Keratinocyte (primary cell): ENCODE measurements around the gene PRKN. TPM values are rescaled to one million over a fixed set of nuclear protein-coding genes. Genes with fewer than 3 reads are reported as not detected.

ENCODE experiments used
- DNase-seq: peaks from one replicate; pipeline ENCODE4 v3.0.0-alpha.2; 2011; ENCODE audit warnings: low read depth, missing footprints, low spot score
- FAIRE-seq: peaks from 2 replicates; lab custom pipeline; 2011; peaks lifted over from hg19 to GRCh38; lab: Jason Lieb, UNC
- H2AFZ ChIP-seq: 2 replicates; pipeline ENCODE4 v1.6.0; 2012; ENCODE audit warnings: low read length, control low read depth, inconsistent platforms; ENCODE audit not compliant: control insufficient read depth
- H3K27ac ChIP-seq: 2 replicates; pipeline ENCODE4 v1.5.1; 2011; ENCODE audit warnings: low read length; ENCODE audit not compliant: control insufficient read depth, insufficient read depth
- H3K27me3 ChIP-seq: 3 replicates; pipeline ENCODE4 v1.6.0; 2011; ENCODE audit warnings: low read length; ENCODE audit not compliant: control insufficient read depth, insufficient read depth; ENCODE audit errors: extremely low read depth
- H3K36me3 ChIP-seq, 2 experiments: 2 replicates in 1 of 2; 3 replicates in 1 of 2; pipeline ENCODE4 v1.5.1; 2011; ENCODE audit warnings: low read length in 2 of 2, mild to moderate bottlenecking in 1 of 2; ENCODE audit not compliant: control insufficient read depth in 2 of 2, insufficient read depth in 2 of 2; ENCODE audit errors: extremely low read depth in 1 of 2
- H3K4me1 ChIP-seq: 3 replicates; pipeline ENCODE4 v1.5.1; 2011; ENCODE audit warnings: low read length; ENCODE audit not compliant: control insufficient read depth, insufficient read depth; ENCODE audit errors: extremely low read depth
- H3K4me2 ChIP-seq: 3 replicates; pipeline ENCODE4 v1.6.0; 2011; ENCODE audit warnings: low read depth, low read length; ENCODE audit not compliant: control insufficient read depth, insufficient read depth; ENCODE audit errors: extremely low read depth
- H3K4me3 ChIP-seq, 3 experiments: fragments of 200-600 bp in 1 of 3; sonication (generic) in 1 of 3; 2 replicates in 2 of 3; 3 replicates in 1 of 3; pipeline ENCODE4 v1.5.1; 2011 to 2016; ENCODE audit warnings: low read length in 3 of 3, mild to moderate bottlenecking in 3 of 3, control low read depth in 2 of 3, inconsistent platforms in 1 of 3, low read depth in 1 of 3, mixed read lengths in 1 of 3, mixed run types in 1 of 3, moderate library complexity in 1 of 3; ENCODE audit not compliant: control insufficient read depth in 2 of 3, insufficient read depth in 2 of 3; ENCODE audit errors: extremely low read depth in 1 of 3
- H3K79me2 ChIP-seq: 2 replicates; pipeline ENCODE4 v1.6.0; 2012; ENCODE audit warnings: low read length; ENCODE audit not compliant: control insufficient read depth, insufficient read depth
- H3K9ac ChIP-seq: 3 replicates; pipeline ENCODE4 v1.6.0; 2011; ENCODE audit warnings: low read length; ENCODE audit not compliant: control insufficient read depth, insufficient read depth; ENCODE audit errors: extremely low read depth
- H3K9me1 ChIP-seq: 3 replicates; pipeline ENCODE4 v1.6.0; 2011; ENCODE audit warnings: low read length; ENCODE audit not compliant: control insufficient read depth, insufficient read depth; ENCODE audit errors: extremely low read depth
- H3K9me3 ChIP-seq: 2 replicates; pipeline ENCODE4 v1.5.1; 2012; ENCODE audit warnings: low read depth, low read length; ENCODE audit not compliant: control insufficient read depth
- H4K20me1 ChIP-seq: 3 replicates; pipeline ENCODE4 v1.6.0; 2011; ENCODE audit warnings: low read length; ENCODE audit not compliant: control insufficient read depth, insufficient read depth; ENCODE audit errors: extremely low read depth
- EZH2 ChIP-seq: IDR thresholded peaks from one replicate; pipeline ENCODE4 v1.6.1; 2012; ENCODE audit warnings: inconsistent platforms, mild to moderate bottlenecking, low read length, moderate library complexity
- dilution Hi-C: fragments of 300-500 bp; cut with MboI; formaldehyde crosslinking; loops from one replicate; pipeline ENCODE4 v1.7.0; 2020; ENCODE audit warnings: low sequenced_read_pairs; ENCODE audit not compliant: extremely low pct_ligation_motif_present
- polyA plus RNA-seq, 5 experiments: library from polyadenylated mRNA; depleted of rRNA in 3 of 5; stranded (reverse) in 3 of 5; stranded (forward) in 1 of 5; unstranded in 1 of 5; fragments of >200 nt; gene quantifications; 1 replicate in 1 of 5; 2 replicates in 3 of 5; 3 replicates in 1 of 5; pipeline versions ENCODE4 v1.2.1 to v1.2.3, GENCODE V29; 2011 to 2012; ENCODE audit warnings: missing spikeins in 2 of 5, low read depth in 1 of 5, low replicate concordance in 1 of 5
- TF ChIP-seq, protein P1 (sequence below), 3 experiments: IDR thresholded peaks in 1 of 3; conservative IDR thresholded peaks in 1 of 3; optimal IDR thresholded peaks in 1 of 3; 2 replicates in 2 of 3; 3 replicates in 1 of 3; pipeline versions ENCODE3 to v1.5.1; 2011; ENCODE audit warnings: low read length in 3 of 3, mild to moderate bottlenecking in 3 of 3, moderate library complexity in 2 of 3, control low read depth in 1 of 3, inconsistent platforms in 1 of 3; ENCODE audit not compliant: insufficient read depth in 2 of 3; ENCODE audit errors: extremely low read depth in 1 of 3

PRKN gene
- polyA plus RNA-seq, 1 donor (not counting 4 experiments of a cell fraction or from before 2014, with no cell fraction given): 0.67 TPM

DNA sequence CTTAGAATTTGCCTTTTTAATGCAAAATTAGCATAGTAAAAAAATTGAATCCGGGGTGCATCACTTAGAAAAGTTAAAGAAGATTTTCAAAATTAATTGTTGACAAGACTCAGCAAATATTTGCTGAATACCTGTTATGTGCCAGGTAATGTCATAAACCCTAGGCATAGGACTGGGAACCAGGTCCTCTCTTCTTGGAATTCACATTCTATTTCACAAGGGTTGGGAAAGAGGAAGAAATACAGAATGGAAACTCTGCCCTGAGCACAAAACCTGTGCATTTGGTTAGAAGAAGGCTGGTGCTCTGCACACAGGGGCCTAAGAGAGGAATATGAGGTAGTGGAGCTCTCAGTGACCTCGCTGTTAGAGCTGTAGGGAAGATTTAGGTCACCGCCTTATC lies 879.9 kb downstream of the PRKN start:
- Histone ChIP-seq H3K27me3 (no peaks in the 10 kb centered on the region), H3K4me2 (no peak overlapping the region), H3K9me3 (no peaks in the 10 kb centered on the region), H3K9ac (no peak overlapping the region), H3K27ac (no peak overlapping the region), H3K9me1 (no peaks in the 10 kb centered on the region), H3K79me2 (no peaks in the 10 kb centered on the region), H4K20me1 (no peaks in the 10 kb centered on the region), H2AFZ (no peak overlapping the region), H3K36me3 (no peaks in the 10 kb centered on the region), H3K4me1 (no peaks in the 10 kb centered on the region), H3K4me3 (no peak overlapping the region)
- FAIRE-seq (no peak), DNase-seq (no peak)
- dilution Hi-C loops: no loop called here
- TF ChIP-seq, protein P1, sequence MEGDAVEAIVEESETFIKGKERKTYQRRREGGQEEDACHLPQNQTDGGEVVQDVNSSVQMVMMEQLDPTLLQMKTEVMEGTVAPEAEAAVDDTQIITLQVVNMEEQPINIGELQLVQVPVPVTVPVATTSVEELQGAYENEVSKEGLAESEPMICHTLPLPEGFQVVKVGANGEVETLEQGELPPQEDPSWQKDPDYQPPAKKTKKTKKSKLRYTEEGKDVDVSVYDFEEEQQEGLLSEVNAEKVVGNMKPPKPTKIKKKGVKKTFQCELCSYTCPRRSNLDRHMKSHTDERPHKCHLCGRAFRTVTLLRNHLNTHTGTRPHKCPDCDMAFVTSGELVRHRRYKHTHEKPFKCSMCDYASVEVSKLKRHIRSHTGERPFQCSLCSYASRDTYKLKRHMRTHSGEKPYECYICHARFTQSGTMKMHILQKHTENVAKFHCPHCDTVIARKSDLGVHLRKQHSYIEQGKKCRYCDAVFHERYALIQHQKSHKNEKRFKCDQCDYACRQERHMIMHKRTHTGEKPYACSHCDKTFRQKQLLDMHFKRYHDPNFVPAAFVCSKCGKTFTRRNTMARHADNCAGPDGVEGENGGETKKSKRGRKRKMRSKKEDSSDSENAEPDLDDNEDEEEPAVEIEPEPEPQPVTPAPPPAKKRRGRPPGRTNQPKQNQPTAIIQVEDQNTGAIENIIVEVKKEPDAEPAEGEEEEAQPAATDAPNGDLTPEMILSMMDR (optimal IDR thresholded peaks at IDR 0.05 in 1 of 3, IDR thresholded peaks at IDR 0.05 in 1 of 3, conservative IDR thresholded peaks at IDR 0.05 in 1 of 3; ENCODE audit: extremely low read depth in 1 of 3, insufficient read depth in 2 of 3, low read length in 3 of 3): no peak
- no peak for TF ChIP-seq EZH2

DNA sequence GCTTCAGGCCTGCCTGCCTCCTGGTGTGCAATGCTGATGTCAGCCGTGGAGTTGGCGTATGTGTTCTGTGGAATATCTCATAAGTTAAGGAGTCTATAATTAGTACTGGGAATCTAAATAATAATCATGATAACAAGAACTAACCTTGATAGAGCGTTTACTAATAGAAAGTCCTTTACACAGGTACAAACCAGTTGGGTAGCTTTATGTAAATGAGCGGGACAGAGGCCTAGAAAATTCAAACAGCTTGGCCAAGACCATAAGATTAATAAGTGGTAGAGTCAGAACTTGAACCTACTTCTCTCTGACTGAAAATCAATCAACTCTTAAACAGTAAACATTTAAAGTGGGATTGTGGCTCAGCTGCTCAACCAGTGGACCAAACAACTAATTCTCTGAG lies 882.8 kb downstream of the PRKN start:
- Histone ChIP-seq H3K9me3 (no peaks in the 10 kb centered on the region), H3K27me3 (no peaks in the 10 kb centered on the region), H3K79me2 (no peaks in the 10 kb centered on the region), H3K4me1 (no peaks in the 10 kb centered on the region), H3K9ac (no peak overlapping the region), H3K4me2 (no peak overlapping the region), H4K20me1 (no peaks in the 10 kb centered on the region), H3K4me3 (no peak overlapping the region), H3K27ac (no peak overlapping the region), H3K36me3 (no peaks in the 10 kb centered on the region), H3K9me1 (no peaks in the 10 kb centered on the region), H2AFZ (no peak overlapping the region)
- DNase-seq (no peak), FAIRE-seq (no peak)
- dilution Hi-C loops: no loop called here
- TF ChIP-seq, protein P1 (optimal IDR thresholded peaks at IDR 0.05 in 1 of 3, IDR thresholded peaks at IDR 0.05 in 1 of 3, conservative IDR thresholded peaks at IDR 0.05 in 1 of 3; ENCODE audit: extremely low read depth in 1 of 3, insufficient read depth in 2 of 3, low read length in 3 of 3): no peak
- TF ChIP-seq EZH2: no peak
